ENCODE results near the gene TFAP2E.
A peak's percentile ranks its signal among the peaks of the same experiment; 100 is the strongest.

TFAP2E gene

DNA sequence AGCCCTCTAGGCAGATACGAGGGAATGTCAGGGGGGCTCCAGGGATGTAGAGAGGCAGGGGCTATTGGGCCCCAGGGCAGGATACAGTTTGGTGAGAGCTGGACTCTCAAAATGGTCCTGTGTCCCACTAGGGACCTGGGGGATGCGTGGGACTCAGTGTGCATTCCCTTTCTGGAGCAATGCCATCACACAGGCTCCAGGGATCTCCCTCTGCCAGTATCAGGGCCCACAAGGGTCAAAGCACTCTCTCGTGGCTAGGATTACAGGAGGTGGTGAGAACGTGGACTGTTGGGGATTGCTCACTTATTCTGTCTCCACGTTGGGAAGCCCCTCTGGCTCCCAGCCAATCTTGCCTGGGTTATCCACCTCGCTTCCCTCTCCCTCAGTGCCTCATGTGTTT is 41.7 kb upstream of the TFAP2E start:
- Histone ChIP-seq H3K27ac (no peak overlapping the region), H3K36me3 (ENCODE audit: control insufficient read depth, insufficient read depth, low read length) (no peaks in the 10 kb centered on the region), H3K4me3 (ENCODE audit: low read depth, low read length) (no peak overlapping the region), H3K9ac (no peak overlapping the region), H3K4me2 (ENCODE audit: low read length) (no peak overlapping the region), H3K27me3 (ENCODE audit: control insufficient read depth, insufficient read depth, low read length) (no peaks in the 10 kb centered on the region), H2AFZ (no peak overlapping the region), H3K4me1 (no peaks in the 10 kb centered on the region), H3K9me3 (ENCODE audit: control insufficient read depth, low read length) (no peaks in the 10 kb centered on the region), H3K79me2 (peaks cover 5% of the 10 kb centered on the region)
- TF ChIP-seq, protein P1, sequence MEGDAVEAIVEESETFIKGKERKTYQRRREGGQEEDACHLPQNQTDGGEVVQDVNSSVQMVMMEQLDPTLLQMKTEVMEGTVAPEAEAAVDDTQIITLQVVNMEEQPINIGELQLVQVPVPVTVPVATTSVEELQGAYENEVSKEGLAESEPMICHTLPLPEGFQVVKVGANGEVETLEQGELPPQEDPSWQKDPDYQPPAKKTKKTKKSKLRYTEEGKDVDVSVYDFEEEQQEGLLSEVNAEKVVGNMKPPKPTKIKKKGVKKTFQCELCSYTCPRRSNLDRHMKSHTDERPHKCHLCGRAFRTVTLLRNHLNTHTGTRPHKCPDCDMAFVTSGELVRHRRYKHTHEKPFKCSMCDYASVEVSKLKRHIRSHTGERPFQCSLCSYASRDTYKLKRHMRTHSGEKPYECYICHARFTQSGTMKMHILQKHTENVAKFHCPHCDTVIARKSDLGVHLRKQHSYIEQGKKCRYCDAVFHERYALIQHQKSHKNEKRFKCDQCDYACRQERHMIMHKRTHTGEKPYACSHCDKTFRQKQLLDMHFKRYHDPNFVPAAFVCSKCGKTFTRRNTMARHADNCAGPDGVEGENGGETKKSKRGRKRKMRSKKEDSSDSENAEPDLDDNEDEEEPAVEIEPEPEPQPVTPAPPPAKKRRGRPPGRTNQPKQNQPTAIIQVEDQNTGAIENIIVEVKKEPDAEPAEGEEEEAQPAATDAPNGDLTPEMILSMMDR (IDR thresholded peaks at IDR 0.05): no peak

DNA sequence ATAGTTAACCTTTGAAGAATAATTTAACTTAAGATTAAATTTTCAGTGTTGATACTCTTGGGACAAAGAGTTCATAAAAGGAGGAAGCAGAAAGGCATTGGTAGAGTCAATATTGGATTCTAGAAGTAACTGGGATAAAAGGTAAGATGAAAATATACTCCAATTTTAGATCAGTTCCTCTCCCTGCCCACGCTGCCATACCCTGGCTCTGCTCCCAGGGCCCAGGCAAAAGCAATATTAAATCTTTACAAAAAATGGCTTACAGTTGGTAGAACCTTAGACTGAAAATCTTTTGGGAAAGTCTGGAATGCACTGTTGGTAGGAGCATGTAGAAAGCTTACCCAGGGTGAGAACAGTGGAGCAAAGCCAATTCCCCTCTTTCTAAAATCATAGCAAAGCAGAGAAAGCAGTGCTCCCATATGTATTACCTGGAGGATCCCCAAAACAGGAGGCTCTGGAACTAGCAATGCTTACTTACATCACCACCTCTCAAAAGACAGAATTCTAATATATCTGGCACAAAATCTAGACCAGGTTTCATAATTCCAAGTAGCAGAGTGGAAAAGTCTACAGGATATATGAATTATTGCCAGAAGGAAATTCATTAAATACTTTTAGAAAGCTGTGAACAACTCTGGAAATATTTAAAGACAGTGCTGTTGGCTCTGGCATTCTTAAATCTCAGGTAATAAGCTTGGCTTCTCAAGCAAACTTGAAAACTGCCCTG is 40.5 kb upstream of the TFAP2E start:
- H3K79me2 ChIP-seq: peaks cover 5% of the 10 kb centered on the region
- no peaks in the 10 kb centered on the region for H3K36me3 ChIP-seq (ENCODE audit: control insufficient read depth, insufficient read depth, low read length)
- no peak overlapping the region for H3K4me2 ChIP-seq (ENCODE audit: low read length)
- TF ChIP-seq, protein P1 (IDR thresholded peaks at IDR 0.05): no peak
- no peak overlapping the region for H3K9ac ChIP-seq
- H3K9me3 ChIP-seq (ENCODE audit: control insufficient read depth, low read length): no peaks in the 10 kb centered on the region
- H3K27me3 ChIP-seq (ENCODE audit: control insufficient read depth, insufficient read depth, low read length): no peaks in the 10 kb centered on the region
- H3K4me1 ChIP-seq: no peaks in the 10 kb centered on the region
- no peak overlapping the region for H3K4me3 ChIP-seq (ENCODE audit: low read depth, low read length)
- H2AFZ ChIP-seq: no peak overlapping the region
- H3K27ac ChIP-seq: no peak overlapping the region

DNA sequence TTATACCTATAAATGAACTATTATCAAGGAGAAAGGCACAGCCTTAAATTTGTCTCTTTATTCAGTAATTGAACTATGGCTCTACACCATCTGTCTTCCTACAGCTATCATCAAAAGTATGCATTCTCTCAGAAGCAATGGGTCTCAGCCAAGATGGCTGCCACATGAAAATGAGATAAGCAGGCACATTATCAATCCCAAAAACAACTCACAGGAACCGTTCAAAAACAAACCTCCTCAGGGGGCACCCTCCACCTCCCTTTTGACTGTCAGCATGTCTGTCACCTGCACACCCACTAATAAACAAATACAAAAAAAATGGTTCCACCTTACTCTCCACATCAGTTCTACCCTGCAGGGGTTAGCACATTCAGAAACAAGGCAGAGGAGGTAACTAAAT is 39.5 kb upstream of the TFAP2E start:
- Histone ChIP-seq H3K27me3 (ENCODE audit: control insufficient read depth, insufficient read depth, low read length) (no peaks in the 10 kb centered on the region), H3K4me1 (no peaks in the 10 kb centered on the region), H3K27ac (no peak overlapping the region), H3K9ac (no peak overlapping the region), H3K79me2 (peaks cover 5% of the 10 kb centered on the region), H3K4me2 (ENCODE audit: low read length) (peak overlapping the region; percentile 4), H2AFZ (no peak overlapping the region), H3K9me3 (ENCODE audit: control insufficient read depth, low read length) (no peaks in the 10 kb centered on the region), H3K36me3 (ENCODE audit: control insufficient read depth, insufficient read depth, low read length) (no peaks in the 10 kb centered on the region), H3K4me3 (ENCODE audit: low read depth, low read length) (no peak overlapping the region)
- TF ChIP-seq, protein P1 (IDR thresholded peaks at IDR 0.05): no peak

GRCh38 chr1:35535243-35535642 is 37.9 kb upstream of the TFAP2E start:
- H3K79me2 ChIP-seq: peaks cover 7% of the 10 kb centered on the region
- H3K36me3 ChIP-seq (ENCODE audit: control insufficient read depth, insufficient read depth, low read length): no peaks in the 10 kb centered on the region
- H3K4me2 ChIP-seq (ENCODE audit: low read length): no peak overlapping the region
- H3K9ac ChIP-seq: no peak overlapping the region
- no peak overlapping the region for H2AFZ ChIP-seq
- H3K4me3 ChIP-seq (ENCODE audit: low read depth, low read length): no peak overlapping the region
- H3K27ac ChIP-seq: no peak overlapping the region
- TF ChIP-seq, protein P1 (IDR thresholded peaks at IDR 0.05): no peak
- no peaks in the 10 kb centered on the region for H3K9me3 ChIP-seq (ENCODE audit: control insufficient read depth, low read length)
- no peaks in the 10 kb centered on the region for H3K4me1 ChIP-seq
- H3K27me3 ChIP-seq (ENCODE audit: control insufficient read depth, insufficient read depth, low read length): no peaks in the 10 kb centered on the region

DNA sequence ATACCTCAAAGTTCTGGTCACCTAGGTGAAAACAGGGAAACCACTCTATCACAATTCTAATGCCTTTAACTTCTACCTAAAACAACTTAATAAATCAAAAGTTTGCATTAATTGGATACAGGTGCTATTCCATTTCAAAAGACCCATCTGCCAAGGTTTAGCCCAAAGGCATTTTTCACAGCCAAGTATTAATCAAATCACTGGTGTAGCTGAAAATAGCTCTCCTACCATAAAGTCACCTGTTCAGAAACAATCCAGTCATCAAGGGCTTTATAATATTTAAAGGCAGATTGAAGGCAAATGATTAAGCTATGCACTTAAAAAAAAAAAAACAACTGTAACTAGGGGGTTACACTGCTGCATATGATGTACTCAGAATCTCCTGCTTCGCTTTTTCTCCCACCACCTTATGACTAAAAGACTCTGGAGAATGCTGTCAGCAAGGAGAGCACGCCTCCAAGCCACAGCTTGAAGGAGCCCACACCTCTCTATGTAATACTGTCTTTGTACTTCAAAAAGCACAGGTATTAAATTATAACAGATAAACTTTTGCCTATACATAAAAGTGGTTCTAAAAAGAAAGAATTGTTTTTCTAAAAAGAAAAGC is 36.5 kb upstream of the TFAP2E start:
- H3K27me3 ChIP-seq (ENCODE audit: control insufficient read depth, insufficient read depth, low read length): no peaks in the 10 kb centered on the region
- H3K4me2 ChIP-seq (ENCODE audit: low read length): no peak overlapping the region
- H3K9me3 ChIP-seq (ENCODE audit: control insufficient read depth, low read length): no peaks in the 10 kb centered on the region
- H3K36me3 ChIP-seq (ENCODE audit: control insufficient read depth, insufficient read depth, low read length): no peaks in the 10 kb centered on the region
- no peak overlapping the region for H3K27ac ChIP-seq
- H2AFZ ChIP-seq: no peak overlapping the region
- TF ChIP-seq, protein P1 (IDR thresholded peaks at IDR 0.05): no peak
- no peak overlapping the region for H3K9ac ChIP-seq
- H3K79me2 ChIP-seq: peaks cover 6% of the 10 kb centered on the region
- no peak overlapping the region for H3K4me3 ChIP-seq (ENCODE audit: low read depth, low read length)
- no peaks in the 10 kb centered on the region for H3K4me1 ChIP-seq
